OCI-LY1 (cell line): Measurements from ENCODE around the gene LSP1.

ENCODE experiments used
- CTCF ChIP-seq: fragments of 200-600 bp; sonication (generic), shearing (Covaris generic); IDR thresholded peaks from 2 replicates; pipeline ENCODE4 v1.5.1; 2017; ENCODE audit warnings: mild to moderate bottlenecking, antibody characterized with exemption, low read length, moderate library complexity, mixed read lengths
- EZH2 ChIP-seq: fragments of 200-600 bp; sonication (generic), shearing (Covaris generic); IDR thresholded peaks from 2 replicates; pipeline ENCODE4 v1.8.0; 2017; ENCODE audit warnings: borderline replicate concordance, mixed run types, mild to moderate bottlenecking, antibody characterized with exemption, low read length, moderate library complexity, mixed read lengths

DNA sequence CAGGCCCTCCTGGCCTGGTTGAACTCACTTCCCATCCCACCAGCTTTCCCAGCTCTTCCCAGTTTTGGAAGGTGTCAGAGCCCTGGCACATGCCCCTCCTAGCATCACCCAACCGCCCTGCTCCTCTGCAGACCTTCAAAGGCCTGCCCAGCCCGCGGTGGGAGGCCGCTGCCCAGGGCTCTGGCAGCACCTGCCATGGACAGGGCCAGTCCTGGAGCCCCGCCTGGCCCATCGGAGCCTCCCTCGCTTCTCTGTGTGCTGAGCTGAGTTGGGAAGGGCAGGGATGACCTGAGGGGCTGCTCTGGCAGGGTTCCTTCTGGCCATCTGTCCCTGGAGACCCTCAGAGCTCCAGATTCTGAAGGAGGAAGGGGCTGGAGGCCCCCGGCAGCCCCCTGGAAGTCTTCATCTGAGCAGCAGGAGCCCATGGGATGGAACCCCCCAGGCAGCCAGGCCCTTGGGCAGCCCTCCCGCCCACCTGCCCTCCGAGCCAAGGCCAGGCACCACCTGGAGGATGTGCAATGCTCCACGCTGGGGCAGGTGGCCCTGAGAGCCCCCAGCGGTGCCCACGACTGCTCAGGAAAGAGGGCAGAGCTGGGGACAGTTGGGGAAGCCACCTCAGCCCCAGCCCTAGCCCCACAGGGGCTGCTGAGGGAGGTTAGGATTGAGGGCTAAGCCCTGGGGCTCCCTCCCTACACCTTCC lies 3.6 kb downstream of the LSP1 start:
- TF ChIP-seq CTCF (no peak), EZH2 (no peak)
